Islet precursor cell (in vitro differentiated cells): ENCODE data around the gene MLLT3.
"Not testable (repeated sequence)": the region's sequence is repeated elsewhere in the genome, so short reads cannot be mapped to it uniquely, and the experiment has no call there.

ENCODE experiments used
- DNase-seq: peaks from one replicate; pipeline ENCODE4 v3.0.0-alpha.2; 2018

The MLLT3 gene

DNA sequence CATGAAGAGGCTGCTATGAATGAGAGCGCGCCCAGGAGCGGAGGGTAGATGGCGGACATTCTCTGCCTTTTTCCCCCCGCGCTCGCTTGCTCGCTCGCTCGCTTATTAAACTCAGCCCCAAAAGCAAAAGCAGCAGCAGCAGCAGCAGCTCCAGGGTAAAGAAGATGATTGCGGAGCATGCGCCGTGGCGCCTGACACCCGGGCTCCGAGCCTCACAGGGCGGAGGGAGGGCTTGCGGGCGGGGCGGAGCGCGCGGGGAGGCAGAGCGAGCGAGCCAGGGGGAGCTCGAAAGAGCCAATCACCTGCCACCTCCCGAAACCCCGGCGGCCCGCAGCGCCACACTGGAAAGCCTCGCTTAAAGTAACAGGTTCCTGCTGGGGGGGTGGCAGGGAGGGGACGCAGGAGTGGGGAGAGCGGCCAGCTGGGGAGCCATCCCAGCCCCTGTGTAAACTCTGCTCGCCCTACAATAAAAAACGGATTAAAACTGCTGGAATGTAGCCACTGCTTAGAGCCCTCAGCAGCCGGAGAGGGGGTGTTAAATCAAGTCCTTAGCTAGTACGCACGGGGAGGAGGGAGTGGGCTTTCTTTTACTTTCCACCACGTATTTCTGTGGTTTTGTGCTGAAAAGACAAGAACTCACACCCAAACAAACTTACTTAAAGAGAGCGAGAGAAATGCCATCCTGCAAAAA is at the start of gene MLLT3:
MLLT3 (minus strand) TSS at position 170 of the 691 bp plus-strand sequence.
- peak; percentile 97 for DNase-seq

DNA sequence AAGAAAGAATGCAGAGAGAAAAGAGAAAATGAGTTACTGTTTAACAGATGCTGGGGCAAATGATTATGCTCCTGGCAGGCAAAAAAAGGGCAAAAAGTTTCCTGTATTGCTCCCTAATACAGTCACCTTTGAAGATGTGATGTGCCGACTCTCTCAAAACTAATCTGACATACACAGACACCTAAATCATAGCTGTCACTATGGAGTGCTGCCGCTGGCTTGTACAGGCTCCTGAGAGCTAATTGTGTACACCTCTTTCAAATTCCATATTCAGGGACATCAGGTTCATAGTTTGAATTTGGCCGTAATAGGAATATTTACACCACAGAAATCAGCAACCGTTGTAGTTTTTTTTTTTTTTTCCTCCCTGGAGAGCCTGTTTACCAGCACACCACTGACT is 49.3 kb upstream of the MLLT3 start:
- no peak for DNase-seq

DNA sequence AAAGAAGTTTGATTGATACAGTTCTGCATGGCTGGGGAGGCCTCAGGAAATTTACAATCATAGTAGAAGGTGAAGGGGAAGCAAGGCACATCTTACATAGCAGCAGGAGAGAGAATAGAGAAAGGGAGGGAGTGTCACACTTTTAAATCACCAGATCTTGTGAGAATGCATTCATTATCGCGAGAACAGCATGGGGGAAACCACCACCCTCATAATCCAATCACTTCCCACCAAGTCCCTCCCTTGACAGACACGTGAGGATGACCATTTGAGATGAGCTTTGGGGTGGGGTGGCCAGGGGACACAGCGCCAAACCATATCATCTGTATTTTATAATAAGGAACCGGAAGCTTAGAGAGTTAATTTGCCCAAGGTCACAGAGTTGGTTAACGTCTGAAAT is 48.1 kb upstream of the MLLT3 start:
- DNase-seq, result no peak

DNA sequence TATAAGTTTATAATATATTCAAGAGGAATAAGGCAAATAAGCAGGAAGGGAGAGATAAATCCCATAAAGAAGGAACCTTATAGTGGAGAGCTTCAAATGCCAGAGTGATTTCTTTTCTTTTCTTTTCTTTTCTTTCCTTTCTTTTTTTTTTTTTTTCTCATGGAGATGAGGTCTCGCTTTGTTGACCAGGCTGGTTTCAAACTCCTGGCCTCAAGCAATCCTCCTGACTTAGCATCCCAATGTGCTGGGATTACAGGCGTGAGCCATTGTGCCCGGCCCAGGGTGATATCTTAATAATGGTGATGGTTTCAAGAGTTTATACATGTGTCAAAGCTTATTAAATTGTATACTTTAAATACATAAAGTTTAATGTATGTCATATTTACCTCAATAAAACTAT is 42.2 kb upstream of the MLLT3 start:
- DNase-seq, result no peak

DNA sequence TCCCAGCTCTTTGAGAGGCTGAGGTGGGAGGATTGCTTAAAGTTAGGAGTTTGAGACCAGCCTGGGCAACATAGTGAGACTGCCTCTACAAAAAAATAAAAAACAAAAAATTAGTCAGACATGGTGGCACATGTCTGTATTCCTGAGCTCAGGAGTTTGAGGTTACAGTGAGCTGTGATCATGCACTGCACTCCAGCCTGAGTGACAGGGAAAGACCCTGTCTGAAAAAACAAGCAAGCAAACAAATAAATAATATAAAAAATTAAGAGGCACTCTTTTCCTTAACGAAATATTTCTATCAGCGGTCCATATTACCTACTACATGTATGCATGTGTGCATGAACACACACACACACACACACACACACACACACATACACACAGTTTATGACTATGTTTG is 40.8 kb upstream of the MLLT3 start:
- DNase-seq, result no peak

DNA sequence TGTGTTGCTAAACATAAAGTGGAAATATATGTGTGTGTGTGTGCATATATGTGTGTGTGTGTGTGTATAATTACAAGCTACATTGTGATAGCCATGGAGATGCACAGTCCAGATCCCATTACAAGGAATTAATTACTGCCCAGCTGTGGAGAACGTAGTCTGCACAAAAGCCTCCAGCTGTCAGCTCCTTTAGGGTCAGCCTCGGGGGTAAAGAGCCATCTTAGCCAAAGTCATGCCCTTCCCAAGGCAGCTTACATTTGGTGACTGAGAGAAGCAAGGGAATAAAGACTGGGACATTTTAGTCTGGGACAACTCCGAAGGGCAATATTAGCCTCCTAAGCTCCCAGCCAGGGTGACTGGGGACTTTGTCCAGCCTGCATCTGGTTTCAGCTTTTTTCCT is 39.9 kb upstream of the MLLT3 start:
- no peak for DNase-seq

DNA sequence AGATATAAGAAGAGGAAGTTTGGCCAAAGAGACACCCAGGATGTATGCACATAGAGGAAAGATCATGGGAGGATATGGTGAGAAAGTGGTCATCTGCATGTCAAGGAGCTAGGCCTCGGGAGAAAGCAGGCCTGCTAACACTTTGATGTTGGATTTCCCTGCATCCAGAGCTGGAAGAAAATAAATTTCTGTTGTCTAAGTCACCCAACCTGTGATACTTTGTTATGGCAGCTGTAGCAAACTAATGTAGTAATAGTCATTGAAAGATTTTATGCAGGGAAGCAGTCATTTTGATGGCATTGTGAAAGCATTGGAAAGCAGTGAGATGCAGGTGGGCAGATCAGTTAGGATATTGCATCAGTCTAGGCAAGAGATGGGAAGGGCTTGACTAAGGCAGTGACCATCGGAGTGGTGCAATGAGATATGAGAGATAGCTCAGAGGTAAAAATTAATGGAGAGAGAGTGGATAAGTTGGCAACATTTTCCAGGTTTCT is 37.2 kb upstream of the MLLT3 start:
- no peak for DNase-seq

DNA sequence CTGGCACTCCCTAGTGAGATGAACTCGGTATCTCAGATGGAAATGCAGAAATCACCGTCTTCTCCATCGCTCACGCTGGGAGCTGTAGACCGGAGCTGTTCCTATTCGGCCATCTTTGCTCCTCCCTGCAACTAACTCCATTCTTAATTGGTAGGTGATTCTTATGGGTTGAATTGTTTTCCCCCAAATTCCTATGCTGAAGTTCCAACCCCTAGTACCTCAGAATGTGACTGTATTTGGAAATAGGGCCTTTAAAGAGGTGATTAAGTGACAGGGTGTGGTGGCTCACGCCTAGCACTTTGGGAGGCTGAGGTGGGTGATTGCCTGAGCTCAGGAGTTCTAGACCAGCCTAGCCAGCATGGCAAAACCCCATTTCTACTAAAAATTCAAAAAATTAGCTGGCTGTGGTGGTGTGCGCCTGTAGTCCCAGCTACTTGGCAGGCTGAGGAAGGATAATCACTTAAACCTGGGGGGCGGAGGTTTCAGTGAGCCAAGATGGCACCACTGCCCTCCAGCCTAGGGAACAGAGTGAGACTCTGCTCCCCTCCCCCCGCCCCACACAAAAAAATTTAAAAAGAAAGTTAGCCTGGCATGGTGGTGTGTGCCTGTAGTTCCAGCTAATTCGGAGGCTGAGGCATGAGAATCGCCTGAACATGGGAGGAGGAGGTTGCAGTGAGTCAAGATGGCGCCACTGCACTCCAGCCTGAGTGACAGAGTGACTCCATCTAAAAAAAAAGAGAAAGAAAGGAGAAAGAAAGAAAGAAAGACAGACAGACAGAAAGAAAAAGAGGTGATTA is 36.6 kb upstream of the MLLT3 start:
- no peak for DNase-seq

DNA sequence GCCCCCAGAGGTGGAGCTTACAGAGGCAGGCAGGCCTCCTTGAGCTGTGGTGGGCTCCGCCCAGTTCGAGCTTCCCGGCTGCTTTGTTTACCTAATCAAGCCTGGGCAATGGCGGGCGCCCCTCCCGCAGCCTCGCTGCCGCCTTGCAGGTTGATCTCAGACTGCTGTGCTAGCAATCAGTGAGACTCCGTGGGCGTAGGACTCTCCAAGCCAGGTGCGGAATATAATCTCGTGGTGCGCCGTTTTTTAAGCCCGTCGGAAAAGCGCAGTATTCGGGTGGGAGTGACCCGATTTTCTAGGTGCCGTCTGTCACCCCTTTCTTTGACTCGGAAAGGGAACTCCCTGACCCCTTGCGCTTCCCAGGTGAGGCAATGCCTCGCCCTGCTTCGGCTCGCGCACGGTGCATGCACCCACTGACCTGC is 36.0 kb upstream of the MLLT3 start:
- not testable (repeated sequence) for DNase-seq

DNA sequence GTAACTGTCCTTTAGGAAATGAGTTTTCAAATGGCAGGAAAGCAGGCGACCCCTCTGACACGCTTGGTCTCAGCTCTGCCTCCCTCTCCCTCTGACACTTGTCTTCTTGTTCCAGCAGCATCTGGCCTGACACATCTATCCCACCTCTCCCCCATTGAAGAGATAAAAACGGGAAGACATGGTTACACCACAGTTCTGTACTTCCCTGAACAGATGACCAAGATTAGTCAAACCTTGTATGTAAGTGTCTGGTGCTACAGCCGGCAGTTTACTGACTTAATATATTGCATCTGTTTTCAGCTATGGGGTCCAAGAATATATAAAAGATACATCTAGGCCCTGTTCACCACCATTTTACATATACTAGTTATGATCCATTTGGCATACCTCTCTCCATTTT is 29.6 kb upstream of the MLLT3 start:
- DNase-seq, result no peak

DNA sequence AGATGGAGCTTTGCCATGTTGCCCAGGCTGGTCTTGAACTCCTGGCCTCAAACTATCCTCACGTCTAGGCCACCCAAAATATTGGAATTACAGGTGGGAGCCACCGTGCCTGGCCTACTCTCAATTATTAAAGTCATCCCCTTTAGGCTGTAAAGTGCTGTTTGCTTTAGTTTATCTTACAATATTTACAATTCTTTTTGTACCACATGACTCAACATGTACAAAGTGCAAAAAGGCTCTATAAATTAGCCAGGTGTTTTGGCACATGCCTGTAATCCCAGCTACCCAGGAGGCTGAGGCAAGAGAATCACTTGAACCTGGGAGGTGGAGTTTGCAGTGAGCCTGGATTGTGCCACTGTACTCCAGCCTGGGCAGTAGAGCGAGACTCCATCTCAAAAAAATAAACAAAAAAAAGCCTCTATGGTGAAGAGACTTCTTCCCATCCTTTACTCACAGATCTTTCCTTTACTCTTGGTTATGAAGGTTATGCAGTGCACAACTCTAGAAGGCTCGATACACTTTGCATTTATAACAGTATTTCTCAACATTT is 28.5 kb upstream of the MLLT3 start:
- DNase-seq, result no peak

DNA sequence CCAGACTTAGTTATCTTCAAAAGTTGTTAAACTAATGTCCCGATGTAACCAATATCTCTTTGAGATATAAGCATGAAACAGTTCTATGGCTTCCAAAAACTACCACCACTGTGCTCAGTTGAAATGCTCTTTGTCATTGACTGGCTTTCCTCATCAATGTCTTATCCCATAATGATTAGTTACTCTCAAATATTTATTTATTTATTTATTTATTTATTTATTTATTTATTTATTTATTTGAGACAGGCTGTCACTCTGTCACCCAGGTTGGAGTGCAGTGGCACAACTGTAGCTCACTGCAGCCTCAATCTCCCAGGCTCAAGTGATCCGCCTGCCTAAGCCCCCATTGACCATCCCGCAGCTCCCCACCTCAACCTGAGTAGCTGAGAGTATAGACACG is 28.0 kb upstream of the MLLT3 start:
- DNase-seq, result no peak

DNA sequence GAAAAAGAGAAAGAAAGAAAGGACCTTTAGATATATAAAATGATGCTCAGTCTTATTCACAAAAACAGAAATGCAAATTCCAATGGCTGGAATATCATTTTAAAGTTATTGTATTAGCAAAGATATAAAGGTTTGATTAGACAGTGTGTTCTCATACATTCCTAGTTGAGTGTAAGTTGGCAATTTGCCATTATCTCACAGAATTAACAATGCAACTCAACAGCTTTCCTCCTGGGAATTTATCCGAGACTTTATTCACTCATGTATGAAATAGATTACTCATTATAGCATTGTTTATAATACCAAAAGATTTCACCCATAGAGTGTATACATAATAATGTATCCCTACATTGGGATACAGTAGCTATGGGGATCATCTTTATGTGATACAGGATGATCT is 27.1 kb upstream of the MLLT3 start:
- DNase-seq, result no peak

DNA sequence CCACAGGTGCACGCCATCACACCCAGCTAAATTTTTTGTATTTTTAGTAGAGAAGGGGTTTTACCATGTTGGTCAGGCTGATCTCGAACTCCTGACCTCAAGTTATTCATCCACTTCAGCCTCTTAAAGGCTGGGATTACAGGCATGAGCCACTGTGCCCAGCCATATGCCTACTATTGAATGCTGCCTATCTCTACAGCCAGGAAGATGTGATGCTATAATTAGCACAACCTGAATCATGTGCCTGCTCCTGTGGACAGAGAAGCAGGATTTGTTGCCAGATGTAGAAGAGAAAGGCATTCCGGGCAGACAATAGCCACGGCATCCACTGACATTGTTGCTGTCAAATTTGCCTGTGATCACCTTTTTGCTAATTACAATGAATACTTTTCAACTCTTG is 24.4 kb upstream of the MLLT3 start:
- no peak for DNase-seq

DNA sequence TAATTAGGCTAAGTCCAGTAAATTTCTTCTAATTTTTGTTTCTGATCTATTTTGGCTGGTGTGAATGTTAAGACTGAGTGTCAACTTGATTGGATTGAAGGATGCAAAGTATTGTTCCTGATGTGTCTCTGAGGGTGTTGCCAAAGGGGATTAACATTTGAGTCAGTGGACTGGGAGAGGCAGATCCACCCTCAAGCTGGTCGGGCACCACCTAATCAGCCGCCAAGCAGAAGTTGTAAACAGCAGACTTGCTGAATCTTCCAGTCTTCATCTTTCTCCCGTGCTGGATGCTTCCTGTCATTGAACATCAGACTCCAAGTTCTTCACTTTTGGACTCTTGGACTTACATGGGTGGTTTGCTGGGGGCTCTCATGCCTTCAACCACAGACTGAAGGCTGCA is 21.4 kb upstream of the MLLT3 start:
- no peak for DNase-seq

DNA sequence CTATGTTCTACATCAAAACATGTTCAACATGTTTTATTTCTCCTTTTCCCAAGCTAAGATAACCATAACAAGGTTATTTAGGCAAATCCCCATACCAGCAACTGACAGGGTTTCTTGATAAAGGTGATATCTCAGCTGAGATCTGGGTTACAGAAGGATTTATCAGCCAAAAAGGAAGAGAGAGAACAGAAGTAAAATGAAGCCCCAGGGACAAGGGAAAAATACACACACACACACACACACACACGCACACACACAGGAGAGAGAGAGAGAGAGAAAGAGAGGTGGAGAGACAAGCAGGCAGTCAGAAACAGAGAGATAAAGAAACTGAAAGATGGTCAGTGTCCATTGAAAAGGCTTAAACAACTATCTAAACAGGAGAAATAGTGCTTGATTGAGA is 19.7 kb upstream of the MLLT3 start:
- DNase-seq, result no peak

DNA sequence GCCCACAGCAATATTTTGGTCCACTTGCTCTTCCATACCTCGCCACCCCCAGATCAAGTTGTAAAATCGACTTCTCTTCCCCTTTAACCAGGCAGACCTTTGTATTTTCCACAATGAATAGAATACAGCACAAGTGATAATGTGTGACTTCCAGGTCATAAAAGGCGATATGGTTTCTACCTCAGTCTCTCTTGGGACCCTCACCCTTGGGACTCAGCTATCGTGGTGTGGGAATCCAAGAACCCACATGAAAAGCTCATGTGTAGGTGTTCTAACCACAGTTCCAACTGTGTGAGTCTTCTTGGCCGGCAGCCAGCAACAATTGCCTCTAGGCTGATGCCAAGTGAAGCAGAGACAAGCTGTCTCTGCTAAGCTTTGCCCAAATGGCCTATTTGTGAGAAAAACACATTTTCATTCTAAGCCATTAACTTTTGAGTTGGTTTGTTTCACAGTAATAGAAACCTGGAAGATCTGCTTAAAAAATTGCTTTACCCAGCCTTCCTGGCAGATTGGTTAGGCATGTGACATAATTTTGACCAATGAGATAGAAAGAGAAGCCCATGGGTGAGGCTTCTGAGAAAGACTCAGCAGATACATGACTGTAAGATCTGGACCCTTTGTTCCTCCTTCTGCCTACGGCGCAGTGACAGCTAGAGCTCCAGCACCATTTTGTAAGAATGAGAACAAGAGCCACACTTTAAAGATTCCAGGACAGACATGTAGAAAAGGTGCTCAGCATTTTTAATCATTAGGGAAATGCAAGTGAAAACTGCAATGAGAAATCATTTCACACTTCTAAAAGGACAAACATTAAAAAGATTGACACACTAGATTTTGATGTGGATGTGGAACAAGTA is 18.3 kb upstream of the MLLT3 start:
- no peak for DNase-seq

DNA sequence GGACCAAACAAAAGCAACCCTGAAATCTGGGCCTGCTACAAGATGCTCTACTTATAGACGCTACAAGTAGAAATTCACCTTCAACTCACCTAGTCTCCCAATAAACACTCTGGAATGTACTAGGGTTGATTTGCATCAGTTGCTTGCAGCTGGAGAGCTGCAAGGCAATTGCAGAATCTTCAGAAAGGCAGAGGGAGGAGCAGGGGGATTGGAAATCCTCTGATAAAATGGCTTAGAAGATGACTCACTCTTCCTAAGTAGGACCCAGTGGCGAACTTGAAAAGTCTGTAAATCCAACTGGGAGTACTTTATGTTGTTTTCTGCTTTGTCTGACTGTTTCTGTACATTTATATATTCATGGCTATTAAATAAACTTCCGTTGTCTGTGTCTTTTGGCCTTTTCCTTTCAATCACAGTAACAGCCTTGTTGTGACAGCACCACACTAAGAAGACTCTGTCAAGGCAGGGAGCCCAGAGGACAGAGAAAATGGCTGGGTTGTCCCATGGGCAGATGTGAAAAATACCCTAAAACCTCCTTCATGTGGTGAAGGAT is 14.7 kb upstream of the MLLT3 start:
- peak; percentile 79 for DNase-seq

DNA sequence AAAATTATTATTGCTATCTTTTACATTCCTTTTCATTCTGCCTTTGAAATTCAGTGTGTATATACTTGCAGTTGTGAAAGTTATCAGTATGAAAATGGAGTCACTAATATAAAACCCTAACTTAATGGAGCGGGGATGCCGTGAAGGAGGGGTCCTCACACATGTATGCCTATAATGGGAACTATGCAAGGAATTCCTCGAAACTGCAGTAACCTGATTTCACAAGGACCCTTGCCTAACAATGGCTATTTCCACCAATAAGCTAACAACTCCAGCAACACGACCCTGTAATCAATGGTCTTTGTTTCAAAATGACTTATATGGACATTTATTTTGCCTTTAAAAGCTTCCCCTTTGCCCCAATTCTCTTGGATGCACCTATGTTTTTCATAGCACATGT is 12.6 kb upstream of the MLLT3 start:
- DNase-seq, result no peak

DNA sequence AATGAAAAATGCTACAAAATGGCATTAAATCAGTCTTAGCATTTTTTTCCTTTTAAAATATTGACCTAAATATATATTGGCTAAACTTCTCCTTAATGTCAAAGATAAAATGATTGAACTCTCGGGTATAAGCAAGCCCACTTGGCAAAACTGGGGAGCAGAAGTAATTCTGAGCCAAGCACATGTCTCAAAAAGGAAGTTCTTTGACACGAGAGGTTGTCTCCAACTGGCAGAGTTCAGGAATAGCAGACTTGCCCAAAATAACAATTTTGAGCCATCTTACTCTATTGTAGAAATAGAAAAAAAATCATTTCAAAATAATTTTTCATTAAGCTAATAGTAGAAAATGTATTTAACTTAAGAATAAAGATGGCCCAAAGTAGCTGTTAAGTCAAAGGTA is 10.4 kb upstream of the MLLT3 start:
- no peak for DNase-seq

DNA sequence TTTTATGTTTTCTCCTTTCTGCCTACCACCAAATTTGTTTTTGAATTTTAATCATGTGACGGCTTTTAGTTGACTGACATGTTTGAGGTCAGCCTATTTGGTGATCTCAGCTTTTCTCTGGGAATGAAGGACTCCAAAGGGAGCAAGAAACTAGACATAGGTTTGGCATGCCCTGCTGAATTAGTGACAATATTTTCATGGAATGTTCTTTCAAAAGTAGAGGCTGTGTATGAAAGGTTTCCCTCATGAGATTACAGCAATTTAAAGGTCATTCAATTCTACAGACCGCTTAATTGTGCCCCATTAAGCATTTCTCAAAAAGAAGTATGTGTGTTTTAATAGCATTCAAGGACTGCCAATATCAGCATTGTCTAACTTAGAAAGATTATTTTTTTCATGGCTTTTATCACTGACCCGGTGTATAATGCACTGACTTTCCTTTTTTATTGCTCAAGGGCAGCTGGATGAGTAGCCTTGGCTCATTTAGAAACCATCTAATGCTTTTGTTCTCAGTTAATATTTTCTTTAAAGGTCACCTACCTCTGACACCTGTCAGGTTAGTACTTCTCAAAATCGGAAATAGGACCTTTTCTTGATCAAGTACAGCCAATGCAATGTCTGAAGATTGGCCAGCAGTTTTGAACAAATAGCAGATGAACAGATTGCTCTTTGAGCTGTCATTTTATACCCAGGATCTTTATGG is 8.1 kb upstream of the MLLT3 start:
- no peak for DNase-seq

DNA sequence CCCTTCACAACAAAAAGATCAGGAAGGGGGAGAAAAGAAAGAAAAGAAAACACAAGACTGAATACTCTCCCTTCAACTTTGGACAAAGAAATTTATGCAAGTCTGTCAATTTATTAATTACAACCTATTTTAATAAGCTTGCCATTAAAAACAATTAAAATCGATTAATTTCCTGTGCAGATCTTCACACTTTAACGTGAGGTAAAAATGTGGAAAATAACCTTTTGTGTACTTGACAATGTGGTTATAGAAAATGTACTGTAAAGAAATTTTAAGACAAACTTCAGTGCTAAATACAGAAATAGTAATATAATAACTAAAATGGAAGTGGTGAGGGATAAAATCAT is 2.7 kb upstream of the MLLT3 start:
- DNase-seq, result no peak
